OCI-LY7 (cell line): ENCODE results near the gene HOXA3. TPM values are rescaled to one million over a fixed set of nuclear protein-coding genes. Genes with fewer than 3 reads are reported as not detected.

Experiments
- BruUV-seq: library from RNA; stranded (reverse); fragments of 400-500 nt; replicated peaks from 2 replicates; lab custom pipeline; 2021; lab: Mats Ljungman, UMichigan
- CTCF ChIA-PET: fragments of 300-600 bp; sonication (Branson Sonifier 250); formaldehyde crosslinking; loops from one replicate; lab custom pipeline; 2022; ENCODE audit warnings: antibody characterized with exemption; ENCODE audit not compliant: unreplicated experiment; lab: Charles Lee
- POLR2A ChIA-PET: fragments of 300-600 bp; sonication (Branson Sonifier 250); formaldehyde crosslinking; loops from one replicate; lab custom pipeline; 2022; ENCODE audit warnings: antibody characterized with exemption; lab: Charles Lee
- DNase-seq: peaks from one replicate; pipeline ENCODE4 v3.0.0-alpha.2; 2015; ENCODE audit warnings: low spot score
- H2AFZ ChIP-seq: fragments of 200-600 bp; sonication (generic), shearing (Covaris generic); 2 replicates; pipeline ENCODE4 v1.6.1; 2014; ENCODE audit warnings: mild to moderate bottlenecking, antibody characterized with exemption, low read length, moderate library complexity
- H3K27ac ChIP-seq: fragments of 200-600 bp; sonication (generic); 2 replicates; pipeline ENCODE4 v1.5.1; 2014; ENCODE audit warnings: mixed run types, low read depth, mild to moderate bottlenecking, moderate library complexity, low read length, inconsistent platforms; ENCODE audit not compliant: poor library complexity, severe bottlenecking
- H3K36me3 ChIP-seq: fragments of 200-600 bp; sonication (generic); 2 replicates; pipeline ENCODE4 v1.6.1; 2014; ENCODE audit warnings: mild to moderate bottlenecking, antibody characterized with exemption, low read length, moderate library complexity, mixed read lengths; ENCODE audit not compliant: insufficient read depth
- H3K4me1 ChIP-seq: fragments of 200-600 bp; sonication (generic); 2 replicates; pipeline ENCODE4 v1.5.1; 2014; ENCODE audit warnings: mild to moderate bottlenecking, low read length; ENCODE audit not compliant: insufficient read depth, poor library complexity, severe bottlenecking
- H3K4me2 ChIP-seq: fragments of 200-600 bp; sonication (generic); 2 replicates; pipeline ENCODE4 v1.6.1; 2014; ENCODE audit warnings: mild to moderate bottlenecking, low read length
- H3K4me3 ChIP-seq: fragments of 200-600 bp; sonication (generic); 2 replicates; pipeline ENCODE4 v1.5.1; 2014; ENCODE audit warnings: mild to moderate bottlenecking, low read depth, low read length; ENCODE audit not compliant: poor library complexity, severe bottlenecking
- H3K79me2 ChIP-seq: fragments of 200-600 bp; sonication (generic); 2 replicates; pipeline ENCODE4 v1.6.1; 2016; ENCODE audit warnings: low read depth, mild to moderate bottlenecking, low read length, moderate library complexity, mixed read lengths; ENCODE audit not compliant: insufficient read depth
- H3K9me2 ChIP-seq: fragments of 200-600 bp; sonication (generic); 2 replicates; pipeline ENCODE4 v1.6.1; 2016; ENCODE audit warnings: mild to moderate bottlenecking, low read length, mixed read lengths; ENCODE audit not compliant: insufficient read depth
- H3K9me3 ChIP-seq: fragments of 200-600 bp; sonication (generic); 2 replicates; pipeline ENCODE4 v1.6.1; 2014; ENCODE audit warnings: mild to moderate bottlenecking, mixed run types, low read length, mixed read lengths
- H4K20me1 ChIP-seq: fragments of 200-600 bp; sonication (generic); 2 replicates; pipeline ENCODE4 v1.6.1; 2014; ENCODE audit warnings: mild to moderate bottlenecking, antibody characterized with exemption, low read length, moderate library complexity, mixed read lengths; ENCODE audit not compliant: insufficient read depth
- EZH2phosphoT487 ChIP-seq: fragments of 200-600 bp; sonication (generic); IDR thresholded peaks from 2 replicates; pipeline ENCODE4 v1.6.1; 2018; ENCODE audit warnings: low read depth, borderline replicate concordance, mild to moderate bottlenecking, mixed run types, antibody characterized with exemption, low read length, moderate library complexity, mixed read lengths
- intact Hi-C: fragments of 100-400 bp; cut with micrococcal nuclease; formaldehyde crosslinking; loops from one replicate; pipeline ENCODE4 v1.10.0; 2022; ENCODE audit not compliant: unreplicated experiment
- total RNA-seq, 2 experiments: library from RNA; depleted of rRNA in 1 of 2; stranded (reverse); fragments of >200 nt in 1 of 2; shearing (Covaris generic) in 1 of 2; gene quantifications; 2 replicates each; pipeline ENCODE4 v1.2.3, GENCODE V29; 2014 to 2022
- TF ChIP-seq, protein P1 (sequence below): fragments of 200-600 bp; sonication (generic); conservative IDR thresholded peaks from 2 replicates; pipeline ENCODE4 v1.5.1; 2014; ENCODE audit warnings: mild to moderate bottlenecking, antibody characterized with exemption, low read length, moderate library complexity, mixed read lengths

Gene HOXA3
- total RNA-seq, 2 experiments from 2014 or later = 0.41 to 2.7 TPM

- Histone ChIP-seq H2AFZ (no peak overlapping the region), H4K20me1 (no peaks in the 10 kb centered on the region; the same call in 1 of the 2 replicates), H3K4me2 (no peak overlapping the region), H3K9me2 (no peaks in the 10 kb centered on the region), H3K4me1 (peaks cover 4% of the 10 kb centered on the region), H3K79me2 (no peaks in the 10 kb centered on the region), H3K9me3 (no peaks in the 10 kb centered on the region), H3K27ac (no peak overlapping the region), H3K36me3 (no peaks in the 10 kb centered on the region), H3K4me3 (no peak overlapping the region)
- intact Hi-C loops = no loop called here
- no TSS peak for BruUV-seq
- DNase-seq = no peak
- TF ChIP-seq, protein P1, sequence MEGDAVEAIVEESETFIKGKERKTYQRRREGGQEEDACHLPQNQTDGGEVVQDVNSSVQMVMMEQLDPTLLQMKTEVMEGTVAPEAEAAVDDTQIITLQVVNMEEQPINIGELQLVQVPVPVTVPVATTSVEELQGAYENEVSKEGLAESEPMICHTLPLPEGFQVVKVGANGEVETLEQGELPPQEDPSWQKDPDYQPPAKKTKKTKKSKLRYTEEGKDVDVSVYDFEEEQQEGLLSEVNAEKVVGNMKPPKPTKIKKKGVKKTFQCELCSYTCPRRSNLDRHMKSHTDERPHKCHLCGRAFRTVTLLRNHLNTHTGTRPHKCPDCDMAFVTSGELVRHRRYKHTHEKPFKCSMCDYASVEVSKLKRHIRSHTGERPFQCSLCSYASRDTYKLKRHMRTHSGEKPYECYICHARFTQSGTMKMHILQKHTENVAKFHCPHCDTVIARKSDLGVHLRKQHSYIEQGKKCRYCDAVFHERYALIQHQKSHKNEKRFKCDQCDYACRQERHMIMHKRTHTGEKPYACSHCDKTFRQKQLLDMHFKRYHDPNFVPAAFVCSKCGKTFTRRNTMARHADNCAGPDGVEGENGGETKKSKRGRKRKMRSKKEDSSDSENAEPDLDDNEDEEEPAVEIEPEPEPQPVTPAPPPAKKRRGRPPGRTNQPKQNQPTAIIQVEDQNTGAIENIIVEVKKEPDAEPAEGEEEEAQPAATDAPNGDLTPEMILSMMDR = no peak
- no peak for TF ChIP-seq EZH2phosphoT487
- POLR2A ChIA-PET = no interaction called here
- CTCF ChIA-PET = no interaction called here
Measured at GRCh38 chr7:27126596-27127327, 25.6 kb downstream of the HOXA3 start.

DNA sequence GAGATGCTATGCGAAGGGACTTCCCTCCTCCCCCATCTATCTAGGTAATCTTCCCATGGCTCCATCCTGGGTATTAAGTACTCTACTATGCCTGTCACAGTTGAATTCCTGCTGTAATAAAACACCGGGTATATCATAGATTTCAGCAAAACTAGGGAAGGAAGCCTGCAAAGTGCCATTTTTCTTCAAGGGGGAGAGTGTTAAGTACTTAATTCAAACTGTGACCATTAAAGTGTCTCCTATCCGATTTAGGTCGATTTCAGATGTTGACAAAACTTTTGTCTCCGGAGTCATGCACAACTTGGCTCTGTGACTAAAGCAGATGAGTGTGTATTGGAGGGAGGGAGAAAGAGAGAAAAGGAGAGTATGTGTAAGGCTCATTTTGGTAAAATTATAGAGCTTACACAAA is 26.4 kb downstream of the HOXA3 start:
- intact Hi-C loops = no loop called here
- no peak overlapping the region for H3K4me2 ChIP-seq
- no TSS peak for BruUV-seq
- ChIA-PET POLR2A (no interaction called here), CTCF (no interaction called here)
- TF ChIP-seq EZH2phosphoT487 = no peak
- TF ChIP-seq, protein P1 = no peak
- no peaks in the 10 kb centered on the region for H3K4me1 ChIP-seq
- H2AFZ ChIP-seq = no peak overlapping the region
- H3K27ac ChIP-seq = no peak overlapping the region
- H3K36me3 ChIP-seq = no peaks in the 10 kb centered on the region
- DNase-seq = no peak
- H3K79me2 ChIP-seq = no peaks in the 10 kb centered on the region
- no peaks in the 10 kb centered on the region; the same call in 1 of the 2 replicates for H4K20me1 ChIP-seq
- H3K4me3 ChIP-seq = no peak overlapping the region
- no peaks in the 10 kb centered on the region for H3K9me3 ChIP-seq
- H3K9me2 ChIP-seq = no peaks in the 10 kb centered on the region
